ENCODE data around the gene TPSD1. TPM values are rescaled to one million over a fixed set of nuclear protein-coding genes. Genes with fewer than 3 reads are reported as not detected.

TPSD1 gene
- total RNA-seq, 1 experiment from 2014 or later: not detected

DNA sequence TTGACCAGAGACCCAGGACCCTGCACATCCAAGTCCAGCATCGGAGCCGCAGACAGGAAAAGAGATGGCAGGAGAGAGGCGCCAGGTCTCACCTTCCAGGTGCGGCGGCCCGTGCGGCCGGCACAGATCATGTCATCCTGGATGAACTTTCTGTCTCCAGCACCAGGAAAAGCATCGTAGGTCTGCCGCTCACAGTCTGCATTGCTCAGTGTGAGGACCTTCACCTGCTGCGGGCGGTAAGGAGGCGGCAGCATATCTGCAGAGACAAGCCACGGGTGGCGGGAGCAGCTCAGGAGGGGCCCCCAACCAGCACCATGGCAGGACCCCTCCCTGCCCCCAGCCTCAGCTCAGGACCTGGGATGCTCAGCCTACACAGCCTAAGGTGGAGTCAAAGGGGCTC lies 17.9 kb downstream of the TPSD1 start:
- TF ChIP-seq, protein P1, sequence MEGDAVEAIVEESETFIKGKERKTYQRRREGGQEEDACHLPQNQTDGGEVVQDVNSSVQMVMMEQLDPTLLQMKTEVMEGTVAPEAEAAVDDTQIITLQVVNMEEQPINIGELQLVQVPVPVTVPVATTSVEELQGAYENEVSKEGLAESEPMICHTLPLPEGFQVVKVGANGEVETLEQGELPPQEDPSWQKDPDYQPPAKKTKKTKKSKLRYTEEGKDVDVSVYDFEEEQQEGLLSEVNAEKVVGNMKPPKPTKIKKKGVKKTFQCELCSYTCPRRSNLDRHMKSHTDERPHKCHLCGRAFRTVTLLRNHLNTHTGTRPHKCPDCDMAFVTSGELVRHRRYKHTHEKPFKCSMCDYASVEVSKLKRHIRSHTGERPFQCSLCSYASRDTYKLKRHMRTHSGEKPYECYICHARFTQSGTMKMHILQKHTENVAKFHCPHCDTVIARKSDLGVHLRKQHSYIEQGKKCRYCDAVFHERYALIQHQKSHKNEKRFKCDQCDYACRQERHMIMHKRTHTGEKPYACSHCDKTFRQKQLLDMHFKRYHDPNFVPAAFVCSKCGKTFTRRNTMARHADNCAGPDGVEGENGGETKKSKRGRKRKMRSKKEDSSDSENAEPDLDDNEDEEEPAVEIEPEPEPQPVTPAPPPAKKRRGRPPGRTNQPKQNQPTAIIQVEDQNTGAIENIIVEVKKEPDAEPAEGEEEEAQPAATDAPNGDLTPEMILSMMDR (IDR thresholded peaks at IDR 0.05; ENCODE audit: unreplicated experiment): no peak
- peaks cover 20% of the 10 kb centered on the region for H3K36me3 Mint-ChIP-seq (ENCODE audit: insufficient read depth, unreplicated experiment)
- H3K27ac Mint-ChIP-seq (ENCODE audit: unreplicated experiment): no peak overlapping the region
- H3K4me1 Mint-ChIP-seq (ENCODE audit: low read depth, unreplicated experiment): peaks cover 10% of the 10 kb centered on the region
- CTCF ChIA-PET: no interaction called here
- intact Hi-C loops (cut with micrococcal nuclease; ENCODE audit: unreplicated experiment): no loop called here
- H3K27me3 Mint-ChIP-seq (ENCODE audit: unreplicated experiment): peaks cover 100% of the 10 kb centered on the region
- no peaks in the 10 kb centered on the region for H3K9me3 Mint-ChIP-seq (ENCODE audit: low read depth, unreplicated experiment)
- H3K4me3 Mint-ChIP-seq (ENCODE audit: low read depth, unreplicated experiment): no peak overlapping the region
- DNase-seq: no peak
- BruUV-seq (replicated peaks): no TSS peak

DNA sequence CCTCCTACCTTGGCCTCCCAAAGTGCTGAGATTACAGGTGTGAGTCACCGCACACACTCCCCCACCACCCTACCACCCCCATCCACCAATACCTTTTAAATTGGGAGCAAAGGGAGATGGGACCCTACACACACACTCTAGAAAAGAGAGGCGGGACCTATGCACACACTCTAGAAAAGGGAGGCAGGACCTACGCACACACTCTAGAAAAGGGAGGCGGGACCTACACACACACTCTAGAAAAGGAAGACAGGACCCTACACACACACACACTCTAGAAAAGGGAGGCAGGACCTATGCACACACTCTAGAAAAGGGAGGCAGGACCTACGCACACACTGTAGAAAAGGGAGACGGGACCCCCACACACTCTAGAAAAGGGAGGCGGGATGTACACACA lies 18.9 kb downstream of the TPSD1 start:
- no TSS peak for BruUV-seq (replicated peaks)

DNA sequence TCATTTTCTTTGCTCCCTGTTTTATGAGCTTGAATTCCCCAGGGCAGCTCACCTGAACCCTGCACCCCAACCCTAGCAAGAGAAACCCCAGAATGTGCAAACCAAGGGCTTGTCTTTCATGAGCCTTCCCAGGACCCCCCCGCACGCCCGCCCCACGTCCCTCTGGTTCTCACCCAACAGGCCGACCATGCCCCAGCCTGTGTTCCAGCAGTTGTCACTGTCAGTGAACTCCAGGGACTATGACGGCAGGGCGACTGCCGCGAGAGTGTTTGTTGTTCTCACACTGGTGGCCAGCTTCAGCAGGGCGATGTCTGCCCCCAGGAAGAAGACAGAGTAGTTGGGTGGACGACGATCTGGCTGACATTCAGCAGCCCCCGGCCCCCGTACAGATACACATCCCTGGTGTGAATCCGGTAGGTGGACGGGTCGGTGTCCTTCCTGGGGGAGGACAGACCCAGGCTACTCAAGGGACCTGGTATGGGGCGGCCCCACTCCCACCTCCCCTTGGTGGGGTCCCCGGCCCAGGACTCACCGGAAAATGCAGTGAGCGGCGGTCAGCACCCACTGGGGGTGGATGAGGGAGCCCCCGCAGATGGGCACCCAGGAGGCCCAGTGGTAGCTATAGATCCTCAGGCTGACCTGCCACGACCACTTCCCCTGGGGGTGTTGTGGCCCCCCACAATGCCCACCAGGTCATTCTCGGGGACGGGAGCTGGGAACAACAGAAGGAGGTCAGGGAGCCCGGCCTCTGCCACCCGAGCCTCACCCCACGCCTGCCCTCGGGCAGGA lies 20.1 kb downstream of the TPSD1 start:
- Mint-ChIP-seq H3K36me3 (ENCODE audit: insufficient read depth, unreplicated experiment) (peaks cover 16% of the 10 kb centered on the region), H3K9me3 (ENCODE audit: low read depth, unreplicated experiment) (no peaks in the 10 kb centered on the region), H3K27ac (ENCODE audit: unreplicated experiment) (no peak overlapping the region), H3K27me3 (ENCODE audit: unreplicated experiment) (peaks cover 100% of the 10 kb centered on the region), H3K4me3 (ENCODE audit: low read depth, unreplicated experiment) (no peak overlapping the region), H3K4me1 (ENCODE audit: low read depth, unreplicated experiment) (peaks cover 7% of the 10 kb centered on the region)
- BruUV-seq (replicated peaks): no TSS peak
- intact Hi-C loops (cut with micrococcal nuclease; ENCODE audit: unreplicated experiment): no loop called here
- TF ChIP-seq, protein P1 (IDR thresholded peaks at IDR 0.05; ENCODE audit: unreplicated experiment): no peak
- CTCF ChIA-PET: interaction anchor here (0.7 kb wide), 1 partner anchor 82 kb away, joined by 3 read pairs; no protein-coding TSS in a partner anchor
- DNase-seq: no peak

More for the DNA sequence above, 18.9 kb downstream of the TPSD1 start:
- TF ChIP-seq, protein P1 (IDR thresholded peaks at IDR 0.05; ENCODE audit: unreplicated experiment): no peak
- no peak for DNase-seq
- Mint-ChIP-seq H3K36me3 (ENCODE audit: insufficient read depth, unreplicated experiment) (peaks cover 20% of the 10 kb centered on the region), H3K9me3 (ENCODE audit: low read depth, unreplicated experiment) (no peaks in the 10 kb centered on the region), H3K27ac (ENCODE audit: unreplicated experiment) (no peak overlapping the region), H3K4me3 (ENCODE audit: low read depth, unreplicated experiment) (no peak overlapping the region), H3K4me1 (ENCODE audit: low read depth, unreplicated experiment) (peaks cover 10% of the 10 kb centered on the region), H3K27me3 (ENCODE audit: unreplicated experiment) (peaks cover 100% of the 10 kb centered on the region)
- intact Hi-C loops (cut with micrococcal nuclease; ENCODE audit: unreplicated experiment): no loop called here
- CTCF ChIA-PET: no interaction called here

DNA sequence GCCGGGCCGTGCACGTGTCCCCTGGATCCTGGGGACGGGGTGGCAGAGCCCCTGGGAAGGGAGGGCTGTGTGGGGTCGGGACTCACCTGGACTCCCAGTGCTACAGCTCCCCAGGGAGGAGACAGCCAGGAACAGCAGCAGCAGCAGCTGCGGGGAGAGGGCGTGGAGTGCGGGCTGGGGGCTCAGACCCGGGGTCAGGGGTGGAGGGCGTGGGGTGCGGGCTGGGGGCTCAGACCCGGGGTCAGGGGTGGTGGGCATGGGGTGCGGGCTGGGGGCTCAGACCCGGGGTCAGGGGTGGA lies 20.7 kb downstream of the TPSD1 start:
- no peak for DNase-seq
- H3K9me3 Mint-ChIP-seq (ENCODE audit: low read depth, unreplicated experiment): no peaks in the 10 kb centered on the region
- H3K4me3 Mint-ChIP-seq (ENCODE audit: low read depth, unreplicated experiment): no peak overlapping the region
- intact Hi-C loops (cut with micrococcal nuclease; ENCODE audit: unreplicated experiment): no loop called here
- peaks cover 11% of the 10 kb centered on the region for H3K36me3 Mint-ChIP-seq (ENCODE audit: insufficient read depth, unreplicated experiment)
- H3K4me1 Mint-ChIP-seq (ENCODE audit: low read depth, unreplicated experiment): peaks cover 2% of the 10 kb centered on the region
- no peak overlapping the region for H3K27ac Mint-ChIP-seq (ENCODE audit: unreplicated experiment)
- no TSS peak for BruUV-seq (replicated peaks)
- CTCF ChIA-PET: no interaction called here
- peaks cover 100% of the 10 kb centered on the region for H3K27me3 Mint-ChIP-seq (ENCODE audit: unreplicated experiment)
- TF ChIP-seq, protein P1 (IDR thresholded peaks at IDR 0.05; ENCODE audit: unreplicated experiment): no peak
